ENCODE results near the gene ST7. TPM values are rescaled to one million over a fixed set of nuclear protein-coding genes. Genes with fewer than 3 reads are reported as not detected.
A peak's percentile ranks its signal among the peaks of the same experiment; 100 is the strongest.

The ST7 gene
- total RNA-seq, 4 donors from 2014 or later: 7.2 to 47.9 (median 19.1) TPM

GRCh38 chr7:117123311-117123926, 170.1 kb downstream of the ST7 start:
- in situ Hi-C loops (cut with MboI; ENCODE audit: low pct_ligation_motif_present in 1 of 4, low pct_unique_long_range_greater_than_20kb in 1 of 4, low sequenced_read_pairs in 3 of 4) (loop anchor here (5.0 to 10.0 kb wide), 3 partner anchors 136 to 199 kb away; no protein-coding TSS in a partner anchor), intact Hi-C loops (cut with DNase I; ENCODE audit: low total_unique reads) (loop anchor here (5.0 kb wide), 1 partner anchor 191 kb away; no protein-coding TSS in a partner anchor)
- WGBS, 2 donors (ENCODE audit: low coverage in 1 of 2): 89 to 100% methylated on average over 2 of the region's 2 CpGs

GRCh38 chr7:117124591-117125220, 171.4 kb downstream of the ST7 start:
- Histone ChIP-seq H3K9me3 (no peaks in the 10 kb centered on the region), H3K36me3 (no peaks in the 10 kb centered on the region), H3K27ac (no peak overlapping the region), H3K27me3 (no peaks in the 10 kb centered on the region), H3K4me3 (no peak overlapping the region), H3K4me1 (peaks cover 3 to 21% (median 7%) of the 10 kb centered on the region in 4 donors)
- TF ChIP-seq POLR2AphosphoS5 (IDR thresholded peaks at IDR 0.05): peak in 2 of 3 donors; percentile 34 to 45
- no peak for TF ChIP-seq EP300 (IDR thresholded peaks at IDR 0.05; ENCODE audit: low read depth)
- intact Hi-C loops (cut with DNase I; ENCODE audit: low total_unique reads) (loop anchor here (5.0 kb wide), 1 partner anchor 192 kb away; no protein-coding TSS in a partner anchor), in situ Hi-C loops (cut with MboI; ENCODE audit: low pct_ligation_motif_present in 1 of 4, low pct_unique_long_range_greater_than_20kb in 1 of 4, low sequenced_read_pairs in 3 of 4) (loop anchor here (5.0 to 25.0 kb wide), 6 partner anchors 137 to 962 kb away; no protein-coding TSS in a partner anchor)
- WGBS, 2 donors (ENCODE audit: low coverage in 1 of 2): 37 to 39% methylated on average over 4 of the region's 4 CpGs
- peak; percentile 80 for DNase-seq

More at GRCh38 chr7:117123311-117123926, 170.1 kb downstream of the ST7 start:
- no peaks in the 10 kb centered on the region for H3K9me3 ChIP-seq
- H3K4me3 ChIP-seq: no peak overlapping the region
- peaks cover 3 to 25% (median 7%) of the 10 kb centered on the region in 4 donors for H3K4me1 ChIP-seq
- no peak for DNase-seq
- no peaks in the 10 kb centered on the region for H3K27me3 ChIP-seq
- no peaks in the 10 kb centered on the region for H3K36me3 ChIP-seq
- H3K27ac ChIP-seq: no peak overlapping the region
- TF ChIP-seq POLR2AphosphoS5 (IDR thresholded peaks at IDR 0.05) (no peak), POLR2A (IDR thresholded peaks at IDR 0.05) (no peak), EP300 (IDR thresholded peaks at IDR 0.05; ENCODE audit: low read depth) (no peak), CTCF (IDR thresholded peaks at IDR 0.05) (no peak)

- Histone ChIP-seq H3K27me3 (no peaks in the 10 kb centered on the region), H3K4me1 (peaks cover 3 to 21% (median 7%) of the 10 kb centered on the region in 4 donors), H3K9me3 (no peaks in the 10 kb centered on the region), H3K27ac (no peak overlapping the region), H3K4me3 (no peak overlapping the region), H3K36me3 (no peaks in the 10 kb centered on the region)
- no peak for DNase-seq
- intact Hi-C loops (cut with DNase I; ENCODE audit: low total_unique reads): no loop called here
- WGBS, 2 donors (ENCODE audit: low coverage in 1 of 2): 92 to 100% methylated on average over 1 of the region's 1 CpG
- TF ChIP-seq POLR2AphosphoS5 (IDR thresholded peaks at IDR 0.05) (no peak), EP300 (IDR thresholded peaks at IDR 0.05; ENCODE audit: low read depth) (no peak), POLR2A (IDR thresholded peaks at IDR 0.05) (no peak), CTCF (IDR thresholded peaks at IDR 0.05) (no peak)
- in situ Hi-C loops (cut with MboI; ENCODE audit: low pct_ligation_motif_present in 1 of 4, low pct_unique_long_range_greater_than_20kb in 1 of 4, low sequenced_read_pairs in 3 of 4): loop anchor here (5.0 to 25.0 kb wide), 5 partner anchors 142 to 964 kb away; no protein-coding TSS in a partner anchor
Observed at GRCh38 chr7:117126676-117127075, 173.4 kb downstream of the ST7 start.

- H3K9me3 ChIP-seq: no peaks in the 10 kb centered on the region
- no peak for TF ChIP-seq POLR2AphosphoS5 (IDR thresholded peaks at IDR 0.05)
- TF ChIP-seq CTCF (IDR thresholded peaks at IDR 0.05): peak; percentile 65 to 80 (median 75)
- TF ChIP-seq POLR2A (IDR thresholded peaks at IDR 0.05): no peak
- intact Hi-C loops (cut with DNase I; ENCODE audit: low total_unique reads): no loop called here
- H3K27ac ChIP-seq: no peak overlapping the region
- in situ Hi-C loops (cut with MboI; ENCODE audit: low pct_ligation_motif_present in 1 of 4, low pct_unique_long_range_greater_than_20kb in 1 of 4, low sequenced_read_pairs in 3 of 4): loop anchor here (5.0 to 25.0 kb wide), 5 partner anchors 143 to 965 kb away; no protein-coding TSS in a partner anchor
- DNase-seq: peak; percentile 49
- peaks cover 3 to 21% (median 7%) of the 10 kb centered on the region in 4 donors for H3K4me1 ChIP-seq
- H3K27me3 ChIP-seq: no peaks in the 10 kb centered on the region
- WGBS, 2 donors (ENCODE audit: low coverage in 1 of 2): 11% methylated on average over 2 of the region's 2 CpGs
- H3K4me3 ChIP-seq: no peak overlapping the region
- no peaks in the 10 kb centered on the region for H3K36me3 ChIP-seq
Observed at GRCh38 chr7:117127585-117128168, 174.4 kb downstream of the ST7 start.

Measured in transverse colon (tissue), 4 donors.